HCT116 (cell line): ENCODE results near the gene RNF208. TPM values are rescaled to one million over a fixed set of nuclear protein-coding genes. Genes with fewer than 3 reads are reported as not detected.

ENCODE experiments used
- ATAC-seq: fragments of 200-7000 bp; cut with Tn5 transposase; 2 replicates; pipeline ENCODE4 v1.9.1; 2020; ENCODE audit warnings: mild to moderate bottlenecking, moderate library complexity
- BruUV-seq: library from RNA; stranded (reverse); fragments of 400-500 nt; replicated peaks from 2 replicates; lab custom pipeline; 2021; lab: Mats Ljungman, UMichigan
- CTCF ChIA-PET: fragments of 300-600 bp; sonication (Branson Sonifier 250); formaldehyde crosslinking; loops from one replicate; lab custom pipeline; 2021; ENCODE audit warnings: antibody characterized with exemption; lab: Charles Lee
- POLR2A ChIA-PET: fragments of 300-600, 350-600 bp; sonication (Branson Sonifier 250); formaldehyde crosslinking; loops from one replicate; lab custom pipeline; 2021; ENCODE audit warnings: antibody characterized with exemption; lab: Charles Lee
- RAD21 ChIA-PET, 2 experiments: fragments of 300-600 bp; sonication (Branson Sonifier 250); formaldehyde crosslinking; loops; one replicate each; lab custom pipeline; 2023; ENCODE audit warnings: low total read pairs in 2 of 2; ENCODE audit not compliant: uncharacterized antibody in 2 of 2, unreplicated experiment in 2 of 2, low non-redundant PET in 1 of 2; lab: Charles Lee
- DNase-seq: peaks from one replicate; pipeline ENCODE4 v3.0.0-alpha.2; 2010; ENCODE audit warnings: low read depth, low spot score
- H2AFZ ChIP-seq: fragments of 200-600 bp; shearing (Covaris generic), sonication (generic); 2 replicates; pipeline ENCODE4 v1.6.1; 2017; ENCODE audit warnings: low read depth, mixed run types, mixed read lengths, antibody characterized with exemption, low read length; ENCODE audit not compliant: poor library complexity, severe bottlenecking
- H3K27ac ChIP-seq: 2 replicates; pipeline ENCODE4 v1.5.1; 2012; ENCODE audit warnings: low read depth, low read length
- H3K27me3 ChIP-seq: fragments of 200-600 bp; sonication (generic); 2 replicates; pipeline ENCODE4 v1.6.1; 2016; ENCODE audit warnings: mixed run types, low read length, mixed read lengths; ENCODE audit not compliant: insufficient read depth
- H3K36me3 ChIP-seq, 2 experiments: fragments of 200-500 bp in 1 of 2; fragments of 200-600 bp in 1 of 2; sonication (Bioruptor generic) in 1 of 2; sonication (generic) in 1 of 2; 2 replicates each; pipeline versions ENCODE4 v1.5.1 to v1.6.1; 2014 to 2016; ENCODE audit warnings: low read length in 2 of 2, inconsistent platforms in 1 of 2, mixed read lengths in 1 of 2, mixed run types in 1 of 2; ENCODE audit not compliant: insufficient read depth in 2 of 2, control insufficient read depth in 1 of 2
- H3K4me1 ChIP-seq, 2 experiments: fragments of 200-600 bp in 1 of 2; sonication (generic) in 1 of 2; 2 replicates each; pipeline versions ENCODE4 v1.5.1 to v1.6.1; 2012 to 2017; ENCODE audit warnings: low read length in 2 of 2, inconsistent platforms in 1 of 2, mild to moderate bottlenecking in 1 of 2, mixed read lengths in 1 of 2, mixed run types in 1 of 2, moderate library complexity in 1 of 2; ENCODE audit not compliant: insufficient read depth in 2 of 2, control insufficient read depth in 1 of 2
- H3K4me2 ChIP-seq: fragments of 200-600 bp; sonication (generic); 2 replicates; pipeline ENCODE4 v1.6.1; 2017; ENCODE audit warnings: mixed run types, low read length, mixed read lengths
- H3K4me3 ChIP-seq, 2 experiments: fragments of 200-600 bp in 1 of 2; sonication (generic) in 1 of 2; replicated peaks in 1 of 2; 2 replicates each; pipeline ENCODE4 v1.5.1; 2011 to 2016; ENCODE audit warnings: low read length in 2 of 2, control low read depth in 1 of 2, low read depth in 1 of 2, mild to moderate bottlenecking in 1 of 2, mixed read lengths in 1 of 2, mixed run types in 1 of 2
- H3K79me2 ChIP-seq: fragments of 200-600 bp; sonication (generic); 2 replicates; pipeline ENCODE4 v1.6.1; 2017; ENCODE audit warnings: mild to moderate bottlenecking, mixed run types, low read length, moderate library complexity, mixed read lengths; ENCODE audit not compliant: insufficient read depth
- H3K9ac ChIP-seq: fragments of 200-600 bp; sonication (generic); 2 replicates; pipeline ENCODE4 v1.6.1; 2016; ENCODE audit warnings: low read length, mixed read lengths
- H3K9me2 ChIP-seq: fragments of 200-600 bp; sonication (generic), shearing (Covaris generic); 2 replicates; pipeline ENCODE4 v1.6.1; 2017; ENCODE audit warnings: mixed run types, mild to moderate bottlenecking, moderate library complexity; ENCODE audit not compliant: insufficient read depth
- H3K9me3 ChIP-seq, 2 experiments: fragments of 200-500 bp in 1 of 2; fragments of 200-600 bp in 1 of 2; sonication (Bioruptor generic) in 1 of 2; sonication (generic) in 1 of 2; 2 replicates each; pipeline ENCODE4 v1.6.1; 2014 to 2017; ENCODE audit warnings: low read length in 2 of 2, mixed read lengths in 2 of 2, inconsistent platforms in 1 of 2, low read depth in 1 of 2, mild to moderate bottlenecking in 1 of 2, mixed run types in 1 of 2, moderate library complexity in 1 of 2; ENCODE audit not compliant: control insufficient read depth in 1 of 2, insufficient read depth in 1 of 2
- H4K20me1 ChIP-seq: fragments of 200-600 bp; sonication (generic), shearing (Covaris generic); 2 replicates; pipeline ENCODE4 v1.6.1; 2017; ENCODE audit warnings: mixed run types, mild to moderate bottlenecking, moderate library complexity; ENCODE audit not compliant: insufficient read depth
- CEBPB ChIP-seq: IDR thresholded peaks from 2 replicates; pipeline ENCODE4 v1.6.1; 2012; ENCODE audit warnings: low read depth
- EZH2 ChIP-seq: fragments of 200-600 bp; sonication (generic); IDR thresholded peaks from 2 replicates; pipeline ENCODE4 v1.6.1; 2017; ENCODE audit warnings: antibody characterized with exemption, mixed run types
- RAD21 ChIP-seq: IDR thresholded peaks from 2 replicates; pipeline ENCODE4 v1.6.1; 2012; ENCODE audit warnings: low read depth, mild to moderate bottlenecking
- SIN3A ChIP-seq: IDR thresholded peaks from 2 replicates; pipeline ENCODE4 v1.6.1; 2012; ENCODE audit warnings: low read depth
- SP1 ChIP-seq: IDR thresholded peaks from 2 replicates; pipeline ENCODE4 v1.6.1; 2012; ENCODE audit warnings: low read depth
- SRF ChIP-seq: IDR thresholded peaks from 2 replicates; pipeline ENCODE4 v1.6.1; 2012; ENCODE audit warnings: low read depth
- YY1 ChIP-seq: IDR thresholded peaks from 2 replicates; pipeline ENCODE4 v1.6.1; 2011; ENCODE audit warnings: low read length, low read depth, moderate library complexity, mild to moderate bottlenecking; ENCODE audit not compliant: insufficient replicate concordance; ENCODE audit errors: extremely low read depth
- ZNF274 ChIP-seq: fragments of 200-500 bp; sonication (Bioruptor generic); IDR thresholded peaks from 2 replicates; pipeline ENCODE4 v1.6.1; 2014; ENCODE audit warnings: mild to moderate bottlenecking, low read depth, low read length, inconsistent platforms
- intact Hi-C: fragments of 100-400 bp; cut with micrococcal nuclease; formaldehyde crosslinking; loops from 2 replicates; pipeline ENCODE4 v1.10.0; 2022
- total RNA-seq: library from RNA; stranded (reverse); gene quantifications from one replicate; pipeline ENCODE4 v1.2.1, GENCODE V29; 2021; ENCODE audit not compliant: unreplicated experiment
- TF ChIP-seq, protein P1 (sequence below): IDR thresholded peaks from 2 replicates; pipeline ENCODE4 v1.6.1; 2012; ENCODE audit warnings: low read depth
- TF ChIP-seq, protein P2 (sequence below), 3 experiments: fragments of 200-600 bp in 1 of 3; sonication (generic) in 1 of 3; IDR thresholded peaks in 2 of 3; conservative IDR thresholded peaks in 1 of 3; 2 replicates each; pipeline ENCODE4 v1.5.1; 2012 to 2017; ENCODE audit warnings: low read depth in 2 of 3, low read length in 2 of 3, antibody characterized with exemption in 1 of 3, borderline replicate concordance in 1 of 3, control low read depth in 1 of 3, mild to moderate bottlenecking in 1 of 3, mixed read lengths in 1 of 3, mixed run types in 1 of 3, moderate library complexity in 1 of 3; ENCODE audit not compliant: insufficient read depth in 1 of 3

Gene RNF208
- total RNA-seq, 1 experiment from 2014 or later = 26.1 TPM

DNA sequence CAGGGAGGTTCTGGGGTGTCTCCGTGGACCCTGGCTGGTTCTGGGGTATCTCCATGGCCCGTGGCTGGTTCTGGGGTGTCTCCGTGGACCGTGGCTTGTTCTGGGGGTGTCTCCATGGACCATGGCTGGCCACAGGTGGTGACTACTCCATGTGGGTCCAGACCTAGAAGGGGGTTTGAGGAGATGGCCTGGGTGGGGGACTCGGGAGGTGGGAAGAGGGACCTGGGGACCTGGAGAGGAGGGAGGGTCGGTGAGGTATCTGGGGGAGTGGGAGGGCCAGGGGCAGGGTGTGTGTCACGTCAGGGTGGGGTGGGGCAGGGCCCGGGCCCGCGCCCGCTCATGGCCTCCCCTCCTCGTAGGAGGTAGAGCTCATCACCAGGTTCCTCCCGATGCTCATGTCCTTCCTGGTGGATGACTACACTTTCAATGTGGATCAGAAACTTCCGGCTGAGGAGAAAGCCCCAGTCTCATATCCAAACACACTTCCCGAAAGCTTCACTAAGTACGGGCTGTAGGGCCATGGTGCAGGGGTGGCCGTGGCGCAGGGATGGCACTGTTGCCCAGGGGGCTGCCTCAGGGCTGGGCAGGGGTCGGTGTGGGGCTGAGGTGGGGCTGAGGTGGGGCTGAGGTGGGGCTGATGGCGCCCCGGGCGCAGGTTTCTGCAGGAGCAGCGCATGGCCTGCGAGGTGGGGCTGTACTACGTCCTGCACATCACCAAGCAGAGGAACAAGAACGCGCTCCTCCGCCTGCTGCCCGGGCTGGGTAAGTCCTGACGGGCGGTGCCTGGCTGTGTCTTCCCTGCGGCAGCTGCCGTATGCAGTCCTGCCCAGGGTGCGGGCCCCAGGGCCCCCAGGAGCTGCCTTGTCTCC lies 44.8 kb upstream of the RNF208 start:
- RAD21 ChIA-PET = no interaction called here
- DNase-seq (no peak), ATAC-seq (no peak)
- no peak overlapping the region for H2AFZ ChIP-seq
- peaks cover 6% of the 10 kb centered on the region; the same call in 1 of the 2 replicates for H3K79me2 ChIP-seq
- no peaks in the 10 kb centered on the region for H3K9me3 ChIP-seq
- intact Hi-C loops = no loop called here
- no peaks in the 10 kb centered on the region for H4K20me1 ChIP-seq
- no peak for TF ChIP-seq SP1
- no peak for TF ChIP-seq SRF
- TF ChIP-seq, protein P1, sequence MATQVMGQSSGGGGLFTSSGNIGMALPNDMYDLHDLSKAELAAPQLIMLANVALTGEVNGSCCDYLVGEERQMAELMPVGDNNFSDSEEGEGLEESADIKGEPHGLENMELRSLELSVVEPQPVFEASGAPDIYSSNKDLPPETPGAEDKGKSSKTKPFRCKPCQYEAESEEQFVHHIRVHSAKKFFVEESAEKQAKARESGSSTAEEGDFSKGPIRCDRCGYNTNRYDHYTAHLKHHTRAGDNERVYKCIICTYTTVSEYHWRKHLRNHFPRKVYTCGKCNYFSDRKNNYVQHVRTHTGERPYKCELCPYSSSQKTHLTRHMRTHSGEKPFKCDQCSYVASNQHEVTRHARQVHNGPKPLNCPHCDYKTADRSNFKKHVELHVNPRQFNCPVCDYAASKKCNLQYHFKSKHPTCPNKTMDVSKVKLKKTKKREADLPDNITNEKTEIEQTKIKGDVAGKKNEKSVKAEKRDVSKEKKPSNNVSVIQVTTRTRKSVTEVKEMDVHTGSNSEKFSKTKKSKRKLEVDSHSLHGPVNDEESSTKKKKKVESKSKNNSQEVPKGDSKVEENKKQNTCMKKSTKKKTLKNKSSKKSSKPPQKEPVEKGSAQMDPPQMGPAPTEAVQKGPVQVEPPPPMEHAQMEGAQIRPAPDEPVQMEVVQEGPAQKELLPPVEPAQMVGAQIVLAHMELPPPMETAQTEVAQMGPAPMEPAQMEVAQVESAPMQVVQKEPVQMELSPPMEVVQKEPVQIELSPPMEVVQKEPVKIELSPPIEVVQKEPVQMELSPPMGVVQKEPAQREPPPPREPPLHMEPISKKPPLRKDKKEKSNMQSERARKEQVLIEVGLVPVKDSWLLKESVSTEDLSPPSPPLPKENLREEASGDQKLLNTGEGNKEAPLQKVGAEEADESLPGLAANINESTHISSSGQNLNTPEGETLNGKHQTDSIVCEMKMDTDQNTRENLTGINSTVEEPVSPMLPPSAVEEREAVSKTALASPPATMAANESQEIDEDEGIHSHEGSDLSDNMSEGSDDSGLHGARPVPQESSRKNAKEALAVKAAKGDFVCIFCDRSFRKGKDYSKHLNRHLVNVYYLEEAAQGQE = no peak
- no peak for TF ChIP-seq RAD21
- TF ChIP-seq CEBPB = no peak
- TF ChIP-seq, protein P2, sequence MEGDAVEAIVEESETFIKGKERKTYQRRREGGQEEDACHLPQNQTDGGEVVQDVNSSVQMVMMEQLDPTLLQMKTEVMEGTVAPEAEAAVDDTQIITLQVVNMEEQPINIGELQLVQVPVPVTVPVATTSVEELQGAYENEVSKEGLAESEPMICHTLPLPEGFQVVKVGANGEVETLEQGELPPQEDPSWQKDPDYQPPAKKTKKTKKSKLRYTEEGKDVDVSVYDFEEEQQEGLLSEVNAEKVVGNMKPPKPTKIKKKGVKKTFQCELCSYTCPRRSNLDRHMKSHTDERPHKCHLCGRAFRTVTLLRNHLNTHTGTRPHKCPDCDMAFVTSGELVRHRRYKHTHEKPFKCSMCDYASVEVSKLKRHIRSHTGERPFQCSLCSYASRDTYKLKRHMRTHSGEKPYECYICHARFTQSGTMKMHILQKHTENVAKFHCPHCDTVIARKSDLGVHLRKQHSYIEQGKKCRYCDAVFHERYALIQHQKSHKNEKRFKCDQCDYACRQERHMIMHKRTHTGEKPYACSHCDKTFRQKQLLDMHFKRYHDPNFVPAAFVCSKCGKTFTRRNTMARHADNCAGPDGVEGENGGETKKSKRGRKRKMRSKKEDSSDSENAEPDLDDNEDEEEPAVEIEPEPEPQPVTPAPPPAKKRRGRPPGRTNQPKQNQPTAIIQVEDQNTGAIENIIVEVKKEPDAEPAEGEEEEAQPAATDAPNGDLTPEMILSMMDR (IDR thresholded peaks at IDR 0.05 in 2 of 3, conservative IDR thresholded peaks at IDR 0.05 in 1 of 3; ENCODE audit: borderline replicate concordance in 1 of 3, insufficient read depth in 1 of 3, low read depth in 2 of 3, low read length in 2 of 3) = no peak
- no peak for TF ChIP-seq SIN3A
- TF ChIP-seq EZH2 = no peak
- no peak for TF ChIP-seq YY1
- TF ChIP-seq ZNF274 = no peak
- POLR2A ChIA-PET = no interaction called here
- H3K27ac ChIP-seq = no peak overlapping the region
- H3K36me3 ChIP-seq = peaks cover 12 to 29% of the 10 kb centered on the region in 2 experiments; a peak in 3 of 4 replicates
- CTCF ChIA-PET = no interaction called here
- no peaks in the 10 kb centered on the region for H3K9me2 ChIP-seq
- H3K4me2 ChIP-seq = no peak overlapping the region
- BruUV-seq = no TSS peak
- H3K4me3 ChIP-seq = no peak overlapping the region
- H3K9ac ChIP-seq = no peak overlapping the region
- H3K27me3 ChIP-seq = no peaks in the 10 kb centered on the region
- no peaks in the 10 kb centered on the region for H3K4me1 ChIP-seq
